Measurements from ENCODE around the gene PRR3. TPM values are rescaled to one million over a fixed set of nuclear protein-coding genes. Genes with fewer than 3 reads are reported as not detected.

The PRR3 gene
- total RNA-seq, 4 donors from 2014 or later, result 8.0 to 10.3 (median 8.8) TPM

DNA sequence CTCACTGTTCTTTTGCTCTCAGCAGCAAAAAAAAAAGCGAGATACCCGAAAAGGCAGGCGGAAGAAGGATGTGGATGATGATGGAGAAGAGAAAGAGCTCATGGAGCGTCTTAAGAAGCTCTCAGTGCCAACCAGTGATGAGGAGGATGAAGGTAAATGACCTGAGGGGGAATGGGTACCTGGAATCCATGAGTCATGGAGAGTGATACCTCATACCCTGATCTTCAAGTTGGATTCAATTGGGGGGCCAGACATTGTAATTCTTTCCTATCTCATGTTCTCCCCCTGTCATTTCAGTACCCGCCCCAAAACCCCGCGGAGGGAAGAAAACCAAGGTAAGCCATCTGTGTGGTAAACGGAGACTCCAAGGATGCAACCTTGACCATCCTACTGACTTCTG is 21.0 kb downstream of the PRR3 start:
- TF ChIP-seq POLR2A (IDR thresholded peaks at IDR 0.05), result no peak
- TF ChIP-seq, protein P1, sequence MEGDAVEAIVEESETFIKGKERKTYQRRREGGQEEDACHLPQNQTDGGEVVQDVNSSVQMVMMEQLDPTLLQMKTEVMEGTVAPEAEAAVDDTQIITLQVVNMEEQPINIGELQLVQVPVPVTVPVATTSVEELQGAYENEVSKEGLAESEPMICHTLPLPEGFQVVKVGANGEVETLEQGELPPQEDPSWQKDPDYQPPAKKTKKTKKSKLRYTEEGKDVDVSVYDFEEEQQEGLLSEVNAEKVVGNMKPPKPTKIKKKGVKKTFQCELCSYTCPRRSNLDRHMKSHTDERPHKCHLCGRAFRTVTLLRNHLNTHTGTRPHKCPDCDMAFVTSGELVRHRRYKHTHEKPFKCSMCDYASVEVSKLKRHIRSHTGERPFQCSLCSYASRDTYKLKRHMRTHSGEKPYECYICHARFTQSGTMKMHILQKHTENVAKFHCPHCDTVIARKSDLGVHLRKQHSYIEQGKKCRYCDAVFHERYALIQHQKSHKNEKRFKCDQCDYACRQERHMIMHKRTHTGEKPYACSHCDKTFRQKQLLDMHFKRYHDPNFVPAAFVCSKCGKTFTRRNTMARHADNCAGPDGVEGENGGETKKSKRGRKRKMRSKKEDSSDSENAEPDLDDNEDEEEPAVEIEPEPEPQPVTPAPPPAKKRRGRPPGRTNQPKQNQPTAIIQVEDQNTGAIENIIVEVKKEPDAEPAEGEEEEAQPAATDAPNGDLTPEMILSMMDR (IDR thresholded peaks at IDR 0.05), result no peak
- no peak for TF ChIP-seq EP300 (IDR thresholded peaks at IDR 0.05)
- no peaks in the 10 kb centered on the region for H3K27me3 ChIP-seq
- no peak overlapping the region for H3K4me3 ChIP-seq
- H3K27ac ChIP-seq, result no peak overlapping the region
- 93 to 96% methylated on average over 8 of the region's 8 CpGs for WGBS, 2 donors
- H3K9me3 ChIP-seq, result no peaks in the 10 kb centered on the region
- H3K4me1 ChIP-seq, result peaks cover 0 to 17% (median 10%) of the 10 kb centered on the region in 4 donors
- no peak for DNase-seq (ENCODE audit: low spot score in 2 of 2)
- H3K36me3 ChIP-seq, result peaks cover 8 to 69% (median 40%) of the 10 kb centered on the region in 3 donors

DNA sequence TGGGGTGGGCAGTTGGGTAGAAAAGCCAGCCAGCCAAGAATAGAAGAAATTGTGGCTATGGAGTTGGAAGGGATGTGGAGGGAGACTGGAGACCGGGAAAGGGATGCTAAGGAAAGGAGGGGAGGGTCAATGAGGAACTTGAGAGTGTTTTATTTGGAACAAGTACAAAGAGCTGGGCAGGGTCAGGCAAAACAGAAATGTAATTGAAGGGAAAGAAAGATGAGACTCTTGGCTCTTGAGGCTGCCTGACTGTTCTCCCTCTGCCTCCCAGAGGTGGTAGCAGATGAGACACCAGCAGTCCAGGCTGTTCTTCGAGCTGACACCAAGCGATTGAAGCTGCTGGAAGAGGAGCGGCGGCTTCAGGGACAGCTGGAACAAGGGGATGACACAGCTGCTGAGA is 26.8 kb downstream of the PRR3 start:
- Histone ChIP-seq H3K27ac (no peak overlapping the region), H3K4me3 (no peak overlapping the region), H3K27me3 (no peaks in the 10 kb centered on the region), H3K9me3 (no peaks in the 10 kb centered on the region), H3K36me3 (peaks cover 4 to 100% (median 72%) of the 10 kb centered on the region in 3 donors), H3K4me1 (no peaks in the 10 kb centered on the region)
- no peak for TF ChIP-seq POLR2A (IDR thresholded peaks at IDR 0.05)
- TF ChIP-seq, protein P1 (IDR thresholded peaks at IDR 0.05), result no peak
- no peak for TF ChIP-seq EP300 (IDR thresholded peaks at IDR 0.05)
- DNase-seq (ENCODE audit: low spot score in 2 of 2), result no peak
- 76 to 85% methylated on average over 5 of the region's 5 CpGs for WGBS, 2 donors

DNA sequence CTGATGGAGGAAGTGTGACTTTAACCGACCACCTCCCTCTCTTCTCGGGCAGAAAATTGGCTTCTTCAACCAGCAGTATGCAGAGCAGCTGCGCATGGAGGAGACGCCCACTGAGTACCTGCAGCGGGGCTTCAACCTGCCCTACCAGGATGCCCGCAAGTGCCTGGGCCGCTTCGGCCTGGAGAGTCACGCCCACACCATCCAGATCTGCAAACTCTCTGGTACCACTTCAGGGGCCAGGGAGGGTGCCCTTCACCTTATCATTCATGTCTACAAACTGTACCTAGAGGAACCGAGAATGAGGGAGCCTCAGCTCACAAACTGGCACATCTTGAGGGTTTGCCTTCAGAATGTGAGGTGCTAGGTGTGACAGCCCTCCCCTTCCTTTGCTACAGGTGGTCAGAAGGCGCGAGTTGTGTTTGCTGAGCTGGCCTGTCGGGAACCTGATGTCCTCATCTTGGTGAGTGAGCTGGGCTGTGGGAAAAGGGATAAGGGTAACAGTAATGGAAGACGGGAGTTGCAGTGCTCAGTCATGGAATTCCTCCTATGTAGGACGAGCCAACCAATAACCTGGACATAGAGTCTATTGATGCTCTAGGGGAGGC is 32.8 kb downstream of the PRR3 start:
- H3K36me3 ChIP-seq, result peaks cover 0 to 96% (median 32%) of the 10 kb centered on the region in 3 donors
- no peaks in the 10 kb centered on the region for H3K27me3 ChIP-seq
- no peaks in the 10 kb centered on the region for H3K9me3 ChIP-seq
- TF ChIP-seq EP300 (IDR thresholded peaks at IDR 0.05), result no peak
- TF ChIP-seq POLR2A (IDR thresholded peaks at IDR 0.05), result no peak
- TF ChIP-seq, protein P1 (IDR thresholded peaks at IDR 0.05), result no peak
- no peak for DNase-seq (ENCODE audit: low spot score in 2 of 2)
- H3K4me3 ChIP-seq, result no peak overlapping the region
- no peaks in the 10 kb centered on the region for H3K4me1 ChIP-seq
- H3K27ac ChIP-seq, result no peak overlapping the region
- 93% methylated on average over 15 of the region's 15 CpGs for WGBS, 2 donors

DNA sequence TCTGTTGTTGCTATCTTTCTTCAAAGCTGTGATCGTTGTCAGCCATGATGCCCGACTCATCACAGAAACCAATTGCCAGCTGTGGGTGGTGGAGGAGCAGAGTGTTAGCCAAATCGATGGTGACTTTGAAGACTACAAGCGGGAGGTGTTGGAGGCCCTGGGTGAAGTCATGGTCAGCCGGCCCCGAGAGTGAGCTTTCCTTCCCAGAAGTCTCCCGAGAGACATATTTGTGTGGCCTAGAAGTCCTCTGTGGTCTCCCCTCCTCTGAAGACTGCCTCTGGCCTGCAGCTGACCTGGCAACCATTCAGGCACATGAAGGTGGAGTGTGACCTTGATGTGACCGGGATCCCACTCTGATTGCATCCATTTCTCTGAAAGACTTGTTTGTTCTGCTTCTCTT is 33.4 kb downstream of the PRR3 start:
- Histone ChIP-seq H3K4me1 (no peaks in the 10 kb centered on the region), H3K4me3 (no peak overlapping the region), H3K27me3 (no peaks in the 10 kb centered on the region), H3K36me3 (peaks cover 0 to 96% (median 25%) of the 10 kb centered on the region in 3 donors), H3K9me3 (no peaks in the 10 kb centered on the region), H3K27ac (no peak overlapping the region)
- no peak for DNase-seq (ENCODE audit: low spot score in 2 of 2)
- WGBS, 2 donors, result 60 to 70% methylated on average over 8 of the region's 8 CpGs
- no peak for TF ChIP-seq EP300 (IDR thresholded peaks at IDR 0.05)
- no peak for TF ChIP-seq POLR2A (IDR thresholded peaks at IDR 0.05)
- TF ChIP-seq, protein P1 (IDR thresholded peaks at IDR 0.05), result no peak

DNA sequence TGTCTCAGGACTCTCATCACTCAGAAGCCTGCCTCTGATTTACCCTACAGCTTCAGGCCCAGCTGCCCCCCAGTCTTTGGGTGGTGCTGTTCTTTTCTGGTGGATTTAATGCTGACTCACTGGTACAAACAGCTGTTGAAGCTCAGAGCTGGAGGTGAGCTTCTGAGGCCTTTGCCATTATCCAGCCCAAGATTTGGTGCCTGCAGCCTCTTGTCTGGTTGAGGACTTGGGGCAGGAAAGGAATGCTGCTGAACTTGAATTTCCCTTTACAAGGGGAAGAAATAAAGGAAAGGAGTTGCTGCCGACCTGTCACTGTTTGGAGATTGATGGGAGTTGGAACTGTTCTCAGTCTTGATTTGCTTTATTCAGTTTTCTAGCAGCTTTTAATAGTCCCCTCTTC is 33.9 kb downstream of the PRR3 start:
- Histone ChIP-seq H3K27ac (no peak overlapping the region), H3K4me3 (no peak overlapping the region), H3K27me3 (no peaks in the 10 kb centered on the region), H3K36me3 (peaks cover 0 to 92% (median 20%) of the 10 kb centered on the region in 3 donors), H3K4me1 (no peaks in the 10 kb centered on the region), H3K9me3 (no peaks in the 10 kb centered on the region)
- TF ChIP-seq, protein P1 (IDR thresholded peaks at IDR 0.05), result no peak
- TF ChIP-seq POLR2A (IDR thresholded peaks at IDR 0.05), result no peak
- TF ChIP-seq EP300 (IDR thresholded peaks at IDR 0.05), result no peak
- DNase-seq (ENCODE audit: low spot score in 2 of 2), result no peak
- 62 to 65% methylated on average over 1 of the region's 1 CpG for WGBS, 2 donors

Measured in tibial nerve (tissue), 4 donors.